Mucosa of descending colon (tissue), 3 donors: ENCODE results near the gene CDC42BPB. TPM values are rescaled to one million over a fixed set of nuclear protein-coding genes. Genes with fewer than 3 reads are reported as not detected.

ENCODE experiments used
- ATAC-seq: fragments of 200-7000 bp; cut with Tn5 transposase; one replicate; pipeline ENCODE4 v1.9.1; 2020; ENCODE audit warnings: mild to moderate bottlenecking, moderate library complexity
- DNase-seq, 3 donors: peaks; one replicate each; pipeline ENCODE4 v3.0.0-alpha.2; 2020
- H3K36me3 ChIP-seq: fragments of 200-600 bp; one replicate; pipeline ENCODE4 v1.8.0; 2021; ENCODE audit warnings: low read depth, mild to moderate bottlenecking
- H3K4me1 ChIP-seq: fragments of 200-600 bp; one replicate; pipeline ENCODE4 v1.8.0; 2021; ENCODE audit warnings: low read depth, mild to moderate bottlenecking
- H3K4me3 ChIP-seq: fragments of 200-600 bp; one replicate; pipeline ENCODE4 v1.8.0; 2021; ENCODE audit warnings: mild to moderate bottlenecking
- H3K9me3 ChIP-seq: fragments of 200-600 bp; one replicate; pipeline ENCODE4 v1.8.0; 2021; ENCODE audit warnings: mild to moderate bottlenecking
- intact Hi-C, 2 donors: fragments of 100-400 bp; cut with DNase I in 1 of 2; cut with micrococcal nuclease in 1 of 2; formaldehyde crosslinking; loops; one replicate each; pipeline versions ENCODE4 v1.11.0 to v1.11.1; 2022; cut with DNase I, micrococcal nuclease
- total RNA-seq, 3 donors: library from RNA; stranded (reverse); fragmentation: NEBNext Ultra II Directional in 2 of 3; extraction: Animal tissue kit (Norgen Biotek cat#: 25700) in 2 of 3; gene quantifications; one replicate each; pipeline versions ENCODE4 v1.2.1 to v1.2.4, GENCODE V29; 2021 to 2023
- TF ChIP-seq, protein P1 (sequence below): fragments of 200-600 bp; IDR thresholded peaks from one replicate; pipeline ENCODE4 v1.8.0; 2022; ENCODE audit warnings: antibody characterized with exemption, mild to moderate bottlenecking
- donor health status: DM: no; HTN: no; CAD: no; lungs with moderate emphysema.
- donor health status: DM: no; HTN: no; CAD: no.
- donor health status: DM: no; HTN: yes; CAD: no.

CDC42BPB gene
- total RNA-seq, 3 donors from 2014 or later = 77.6 to 106 (median 84.4) TPM

- Histone ChIP-seq H3K9me3 (no peaks in the 10 kb centered on the region), H3K4me1 (peaks cover 33% of the 10 kb centered on the region), H3K36me3 (no peaks in the 10 kb centered on the region), H3K4me3 (no peak overlapping the region)
- intact Hi-C loops = no loop called here
- TF ChIP-seq, protein P1, sequence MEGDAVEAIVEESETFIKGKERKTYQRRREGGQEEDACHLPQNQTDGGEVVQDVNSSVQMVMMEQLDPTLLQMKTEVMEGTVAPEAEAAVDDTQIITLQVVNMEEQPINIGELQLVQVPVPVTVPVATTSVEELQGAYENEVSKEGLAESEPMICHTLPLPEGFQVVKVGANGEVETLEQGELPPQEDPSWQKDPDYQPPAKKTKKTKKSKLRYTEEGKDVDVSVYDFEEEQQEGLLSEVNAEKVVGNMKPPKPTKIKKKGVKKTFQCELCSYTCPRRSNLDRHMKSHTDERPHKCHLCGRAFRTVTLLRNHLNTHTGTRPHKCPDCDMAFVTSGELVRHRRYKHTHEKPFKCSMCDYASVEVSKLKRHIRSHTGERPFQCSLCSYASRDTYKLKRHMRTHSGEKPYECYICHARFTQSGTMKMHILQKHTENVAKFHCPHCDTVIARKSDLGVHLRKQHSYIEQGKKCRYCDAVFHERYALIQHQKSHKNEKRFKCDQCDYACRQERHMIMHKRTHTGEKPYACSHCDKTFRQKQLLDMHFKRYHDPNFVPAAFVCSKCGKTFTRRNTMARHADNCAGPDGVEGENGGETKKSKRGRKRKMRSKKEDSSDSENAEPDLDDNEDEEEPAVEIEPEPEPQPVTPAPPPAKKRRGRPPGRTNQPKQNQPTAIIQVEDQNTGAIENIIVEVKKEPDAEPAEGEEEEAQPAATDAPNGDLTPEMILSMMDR = no peak
- DNase-seq = peak; percentile 53 to 69 (median 63)
- peak; percentile 75 for ATAC-seq
Measured at GRCh38 chr14:103067231-103067954, 10.0 kb upstream of the CDC42BPB start.

- H3K4me3 ChIP-seq = no peak overlapping the region
- TF ChIP-seq, protein P1 = no peak
- peaks cover 23% of the 10 kb centered on the region for H3K4me1 ChIP-seq
- intact Hi-C loops = no loop called here
- DNase-seq = no peak
- no peaks in the 10 kb centered on the region for H3K36me3 ChIP-seq
- ATAC-seq = no peak
- no peaks in the 10 kb centered on the region for H3K9me3 ChIP-seq
Measured at GRCh38 chr14:103066399-103066798, 9.1 kb upstream of the CDC42BPB start.

DNA sequence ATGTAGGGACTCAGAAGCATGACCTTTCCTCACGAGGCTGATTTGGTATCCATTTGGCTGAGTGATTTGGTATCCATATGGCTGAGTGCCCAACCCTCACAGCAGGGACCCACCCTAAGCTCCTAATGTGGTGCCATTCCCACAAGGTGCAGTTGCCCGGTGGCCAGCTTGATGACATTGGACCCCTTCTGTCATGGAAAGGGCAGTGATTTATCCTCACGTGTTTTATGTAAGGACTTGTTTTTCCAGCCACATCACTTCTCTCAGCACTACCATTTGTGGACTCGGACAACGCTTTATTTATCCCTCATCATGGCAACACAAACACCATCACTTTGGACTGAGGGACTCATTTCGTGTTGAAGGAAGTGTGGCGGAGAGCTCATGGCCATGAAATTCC, 8.5 kb upstream of the CDC42BPB start:
- peaks cover 18% of the 10 kb centered on the region for H3K4me1 ChIP-seq
- no peak for DNase-seq
- TF ChIP-seq, protein P1 = no peak
- intact Hi-C loops = no loop called here
- H3K4me3 ChIP-seq = no peak overlapping the region
- ATAC-seq = no peak
- H3K9me3 ChIP-seq = no peaks in the 10 kb centered on the region
- H3K36me3 ChIP-seq = no peaks in the 10 kb centered on the region

DNA sequence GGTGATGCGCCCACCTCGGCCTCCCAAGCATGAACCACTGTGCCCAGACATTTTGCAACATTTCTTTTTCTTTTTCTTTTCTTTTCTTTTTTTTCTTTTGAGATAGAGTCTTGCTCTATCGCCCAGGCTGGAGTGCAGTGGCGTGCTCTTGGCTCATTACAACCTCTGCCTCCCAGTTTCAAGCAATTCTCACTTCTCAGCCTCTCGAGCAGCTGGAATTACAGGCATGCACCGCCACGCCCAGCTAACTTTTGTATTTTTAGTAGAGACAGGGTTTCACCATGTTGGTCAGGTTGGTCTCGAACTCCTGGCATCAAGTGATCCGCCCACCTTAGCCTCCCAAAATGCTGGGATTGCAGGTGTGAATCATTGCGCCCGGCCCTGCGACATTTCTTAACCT, 7.6 kb upstream of the CDC42BPB start:
- no peak for ATAC-seq
- H3K9me3 ChIP-seq = no peaks in the 10 kb centered on the region
- H3K4me3 ChIP-seq = no peak overlapping the region
- TF ChIP-seq, protein P1 = no peak
- intact Hi-C loops = no loop called here
- H3K4me1 ChIP-seq = peaks cover 18% of the 10 kb centered on the region
- no peak for DNase-seq
- H3K36me3 ChIP-seq = no peaks in the 10 kb centered on the region

GRCh38 chr14:103064436-103064835, 7.1 kb upstream of the CDC42BPB start:
- H3K9me3 ChIP-seq = no peaks in the 10 kb centered on the region
- TF ChIP-seq, protein P1 = no peak
- no peaks in the 10 kb centered on the region for H3K36me3 ChIP-seq
- no peak for ATAC-seq
- peaks cover 18% of the 10 kb centered on the region for H3K4me1 ChIP-seq
- intact Hi-C loops = no loop called here
- no peak for DNase-seq
- H3K4me3 ChIP-seq = no peak overlapping the region
